GM18508 (cell line): ENCODE results near the gene VAC14.

Experiments
- ATAC-seq: cut with Tn5 transposase; IDR thresholded peaks from one replicate; pipeline ENCODE4 v1.9.1; 2021; ENCODE audit warnings: moderate number of reproducible peaks; ENCODE audit not compliant: insufficient read depth, unreplicated experiment

VAC14 gene

GRCh38 chr16:70788668-70789594 is 12.0 kb downstream of the VAC14 start:
- no peak for ATAC-seq

DNA sequence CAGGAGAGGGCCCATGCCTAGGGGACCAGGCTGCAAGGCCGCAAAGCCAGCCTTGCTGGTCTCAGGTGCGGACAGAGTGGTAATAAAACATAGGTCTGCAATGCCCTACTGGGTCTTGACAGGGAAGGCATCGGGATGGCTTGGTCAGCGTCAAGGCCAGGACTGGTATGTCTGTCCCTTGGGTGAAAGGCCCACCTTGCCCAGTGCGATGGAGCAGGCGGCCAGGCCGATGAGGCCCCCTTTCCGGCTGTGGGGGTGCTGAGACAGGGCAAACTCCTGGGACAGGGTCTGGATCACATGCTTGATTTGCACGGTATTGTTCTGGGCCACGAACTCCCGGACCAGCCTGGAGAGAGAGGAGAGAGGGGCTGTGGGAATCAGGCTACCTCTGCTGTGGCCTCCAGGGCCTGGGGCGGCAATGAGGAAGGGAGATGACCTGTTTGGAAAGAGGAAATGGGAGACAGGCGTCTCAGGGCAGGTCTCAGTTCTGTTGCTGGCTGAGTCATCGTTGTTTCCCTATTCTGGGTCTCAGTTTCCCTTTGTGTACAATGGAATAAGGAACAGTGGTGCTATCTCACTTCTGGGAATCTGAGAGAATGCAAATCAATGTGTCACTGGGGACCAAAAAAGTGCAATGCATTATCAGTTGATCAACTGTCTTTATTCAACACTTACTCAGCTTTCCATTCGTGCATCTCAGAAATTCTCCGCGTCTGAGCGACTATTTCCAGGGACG is 14.8 kb downstream of the VAC14 start:
- no peak for ATAC-seq

- no peak for ATAC-seq
Observed at GRCh38 chr16:70784692-70785555, 16.0 kb downstream of the VAC14 start.

DNA sequence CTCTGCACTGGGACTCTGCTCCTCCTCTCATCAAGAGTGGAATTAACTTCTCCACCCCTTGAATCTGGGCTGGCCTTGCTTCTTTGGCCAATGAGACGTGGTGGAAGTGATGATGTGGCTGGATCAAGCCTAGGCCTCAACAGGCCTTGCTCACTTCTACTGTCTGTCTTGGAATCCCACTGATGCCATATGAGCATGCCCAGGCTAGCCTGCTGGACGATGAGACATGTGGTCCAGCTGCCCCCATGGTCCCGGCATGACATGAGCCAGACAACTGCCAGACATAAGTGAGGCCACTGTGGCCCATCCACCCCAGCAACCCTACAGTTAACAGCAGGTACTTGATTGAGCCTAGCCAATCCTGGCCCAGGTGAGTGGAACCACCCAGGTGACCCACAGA is 18.7 kb downstream of the VAC14 start:
- ATAC-seq: no peak

GRCh38 chr16:70781800-70782199 is 19.2 kb downstream of the VAC14 start:
- ATAC-seq: no peak

DNA sequence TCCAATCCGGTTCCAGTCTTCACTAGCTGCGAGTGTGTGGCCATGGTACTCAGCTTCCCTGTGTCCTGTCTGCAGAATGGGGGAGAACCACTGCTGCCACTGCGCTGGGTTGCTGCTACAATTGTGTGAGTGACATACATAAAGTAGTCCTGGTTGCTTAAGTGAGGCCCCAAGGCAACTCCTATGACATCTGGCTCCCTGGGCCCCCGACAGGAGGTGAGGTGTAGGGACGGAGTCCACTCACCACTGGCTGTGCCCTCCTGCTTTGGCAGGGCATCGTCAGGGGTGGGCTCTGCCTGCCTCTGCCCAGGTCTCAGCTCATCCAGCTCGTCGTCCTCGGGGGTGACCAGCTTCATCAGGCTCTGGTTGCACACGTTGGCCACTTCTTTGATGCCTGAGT is 20.4 kb downstream of the VAC14 start:
- no peak for ATAC-seq

GRCh38 chr16:70779361-70779760 is 21.6 kb downstream of the VAC14 start:
- no peak for ATAC-seq

- no peak for ATAC-seq
Observed at GRCh38 chr16:70778901-70779309, 22.1 kb downstream of the VAC14 start.

DNA sequence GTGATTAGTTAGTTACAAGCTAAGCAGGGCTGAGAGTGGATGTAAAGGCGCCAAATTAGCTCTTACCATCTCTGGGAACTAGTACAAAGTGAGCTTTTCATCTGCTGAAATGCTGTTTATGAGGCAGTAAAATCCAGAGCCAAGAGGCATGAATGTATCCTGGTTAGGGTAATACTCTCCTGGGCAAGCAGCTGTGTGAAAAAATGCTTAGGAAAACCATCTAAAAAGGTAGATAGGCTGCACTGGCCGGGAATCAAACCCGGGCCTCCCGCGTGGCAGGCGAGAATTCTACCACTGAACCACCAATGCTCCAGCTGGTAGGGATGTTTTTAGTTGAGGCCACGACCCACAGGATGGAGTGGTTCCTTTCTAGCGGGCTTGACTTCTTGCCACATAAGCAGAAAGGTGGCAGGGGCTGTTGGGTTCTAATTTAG is 23.0 kb downstream of the VAC14 start:
- ATAC-seq: no peak

DNA sequence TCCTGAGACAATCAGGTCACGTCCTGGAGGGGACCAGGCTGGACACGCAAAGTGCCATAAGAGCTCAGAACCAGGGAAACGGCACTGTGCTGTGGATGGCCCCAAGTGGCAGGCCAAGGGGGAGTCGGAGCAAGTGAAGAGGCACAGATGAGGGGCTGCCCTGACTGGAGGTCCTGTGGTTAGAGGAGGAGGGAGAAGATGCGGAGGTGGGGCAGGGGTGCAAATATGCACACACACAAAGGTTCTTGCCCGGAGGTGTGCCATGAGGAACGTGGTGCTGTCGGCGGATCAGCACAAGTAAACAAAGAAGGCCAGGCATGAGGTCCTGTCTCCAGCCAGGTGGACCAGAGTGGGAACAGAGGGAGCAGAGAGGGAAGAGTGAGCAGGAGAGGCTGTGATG is 23.5 kb downstream of the VAC14 start:
- no peak for ATAC-seq

DNA sequence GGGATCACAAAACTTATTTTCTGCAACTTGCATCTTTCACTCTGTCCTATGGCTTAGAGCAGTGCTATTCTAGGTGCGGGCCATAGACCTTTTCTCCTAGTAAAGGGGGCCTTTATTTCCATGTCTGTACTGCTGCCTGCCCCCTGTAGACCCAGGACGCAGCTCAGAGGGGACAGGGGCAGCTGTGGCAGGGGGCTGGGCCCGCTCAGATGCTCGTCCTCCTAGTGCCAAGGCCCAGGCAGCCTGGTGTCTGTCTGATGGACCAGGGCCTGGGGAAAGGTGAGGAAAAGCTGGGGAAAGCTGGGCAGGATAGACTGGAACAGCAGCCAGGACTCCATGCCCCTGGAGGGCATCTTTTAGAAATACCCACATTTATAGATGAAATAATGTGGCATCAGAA is 25.6 kb downstream of the VAC14 start:
- no peak for ATAC-seq

DNA sequence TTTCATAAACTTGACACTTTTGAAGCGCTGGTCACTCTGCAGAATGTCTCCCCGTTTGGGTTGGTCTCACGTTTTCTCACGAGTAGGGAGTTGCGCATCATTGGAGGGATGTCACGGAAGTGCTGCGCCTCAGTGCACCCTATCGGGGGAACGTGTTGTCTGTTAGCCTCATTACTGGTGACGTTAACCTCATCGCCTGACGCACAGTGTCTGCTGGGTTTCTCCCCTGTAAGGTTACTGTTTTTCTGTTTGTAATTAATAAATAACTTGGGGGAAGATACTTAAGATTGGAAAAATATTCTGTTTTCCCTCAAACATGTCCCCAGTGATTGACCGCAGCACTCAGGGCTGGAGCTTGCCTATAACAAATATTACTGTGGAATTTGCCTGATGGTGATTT is 26.7 kb downstream of the VAC14 start:
- ATAC-seq: no peak

DNA sequence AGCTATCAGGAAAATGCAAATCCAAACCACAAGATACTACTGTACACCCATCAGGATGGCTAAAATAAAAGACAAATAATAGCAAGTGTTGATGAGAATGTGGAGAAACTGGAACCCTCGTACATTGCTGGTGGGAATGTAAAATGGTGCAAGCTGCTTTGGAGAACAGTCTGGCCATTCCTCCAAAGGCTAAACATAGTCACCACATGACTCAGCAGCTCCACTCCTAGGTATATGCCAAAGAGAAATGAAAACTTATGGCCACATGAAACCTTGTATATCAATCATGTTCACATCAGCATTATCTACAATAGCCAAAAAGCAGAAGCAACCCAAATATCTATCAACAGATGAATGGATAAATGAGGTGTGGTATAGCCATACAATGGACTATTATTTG is 28.5 kb downstream of the VAC14 start:
- ATAC-seq: no peak

DNA sequence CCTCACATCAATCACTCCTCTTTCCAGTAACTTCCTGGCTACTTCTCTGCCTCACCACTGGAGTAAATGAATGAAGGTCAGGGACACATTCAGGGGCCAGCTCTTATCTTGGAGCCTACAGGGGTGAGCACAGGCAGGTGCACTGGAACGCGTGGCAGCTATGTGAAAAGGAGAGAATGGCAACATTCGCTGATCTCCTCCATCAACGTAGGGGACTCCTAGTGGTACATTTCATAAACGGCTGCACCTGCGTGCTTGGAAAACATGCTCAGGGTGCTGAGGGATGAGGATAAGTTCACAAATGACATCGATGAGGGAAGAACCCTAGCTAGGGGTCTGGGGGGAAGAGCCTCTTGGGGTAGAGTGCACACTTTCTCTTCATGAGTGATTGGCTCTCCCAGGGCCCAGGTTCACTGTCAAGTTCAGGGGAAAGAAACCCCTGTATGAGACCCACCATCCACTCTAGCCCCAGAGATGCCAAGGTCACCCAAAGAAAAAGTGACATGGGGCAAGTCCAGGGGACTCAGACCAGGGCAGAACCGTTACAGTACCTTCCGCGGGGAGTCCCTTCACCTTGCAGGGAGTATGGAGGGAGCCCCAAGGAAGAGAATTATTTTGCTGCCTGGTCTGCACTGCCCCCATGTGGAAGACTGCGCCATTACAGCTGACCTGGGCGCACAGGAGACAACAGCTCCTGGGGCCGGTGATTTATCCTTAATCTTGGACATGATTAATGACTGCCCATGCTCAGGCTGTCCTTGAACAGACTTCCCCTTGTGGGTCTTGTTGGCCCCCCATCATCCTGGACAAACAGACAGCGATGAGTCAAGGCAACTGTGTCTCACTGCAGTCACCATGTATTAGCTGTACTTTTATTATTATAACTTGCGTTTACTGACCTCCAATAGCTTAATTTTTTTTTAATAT is 30.1 kb downstream of the VAC14 start:
- no peak for ATAC-seq

DNA sequence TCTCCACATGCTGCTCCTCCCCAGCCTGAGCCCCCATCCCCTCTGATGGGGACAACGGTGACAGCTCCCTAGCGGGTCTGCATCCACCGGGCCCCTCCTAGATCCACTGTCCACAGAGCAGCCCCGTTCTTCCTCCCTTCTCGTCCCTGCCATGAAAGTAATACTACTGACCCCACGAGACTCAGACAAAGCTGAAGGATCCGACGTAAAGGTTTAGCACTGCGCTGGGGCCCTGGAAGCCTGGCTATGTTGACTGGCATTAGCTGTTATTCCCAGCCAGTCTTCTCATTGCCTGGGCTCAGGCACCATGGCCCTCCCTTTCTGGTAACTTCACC is 30.7 kb downstream of the VAC14 start:
- no peak for ATAC-seq

- no peak for ATAC-seq
Observed at GRCh38 chr16:70769761-70770160, 31.2 kb downstream of the VAC14 start.

- ATAC-seq: no peak
Observed at GRCh38 chr16:70769131-70769530, 31.8 kb downstream of the VAC14 start.

DNA sequence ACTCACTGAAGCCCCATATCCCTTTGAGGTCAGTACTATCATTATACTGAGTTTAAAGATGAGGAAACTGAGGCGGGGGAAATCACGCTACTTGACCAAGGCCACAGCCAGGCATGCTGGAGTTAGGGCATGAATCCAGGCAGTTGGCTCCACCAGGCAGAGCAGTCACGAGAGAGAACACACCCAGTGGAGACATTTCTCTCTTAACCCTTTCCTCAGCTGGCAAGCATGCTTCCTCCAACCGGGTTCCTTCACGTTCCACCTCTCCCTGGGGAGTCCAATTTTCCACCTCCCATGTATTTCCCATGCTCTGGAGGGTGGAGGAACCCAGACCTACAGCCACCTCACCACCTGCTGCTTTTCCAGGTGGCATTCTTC is 32.8 kb downstream of the VAC14 start:
- no peak for ATAC-seq

GRCh38 chr16:70767377-70768202 is 33.4 kb downstream of the VAC14 start:
- no peak for ATAC-seq
